Measurements from ENCODE around the gene OR4C45. TPM values are rescaled to one million over a fixed set of nuclear protein-coding genes. Genes with fewer than 3 reads are reported as not detected.

Gene OR4C45
- total and polyA plus RNA-seq, 2 donors (not counting 1 experiment from before 2014, with no cell fraction given) = not detected

- TF ChIP-seq EZH2 (IDR thresholded peaks at IDR 0.05; ENCODE audit: low read length, missing control alignments) (no peak), CTCF (conservative IDR thresholded peaks at IDR 0.05 in 1 of 2, IDR thresholded peaks at IDR 0.05 in 1 of 2; ENCODE audit: low read depth in 1 of 2, low read length in 2 of 2) (no peak)
- no peak for DNase-seq (ENCODE audit: low read depth in 2 of 2)
- no peak overlapping the region for H3K27ac ChIP-seq (ENCODE audit: insufficient read depth, low read length)
- no peak overlapping the region for H3K4me3 ChIP-seq (replicated peaks in 1 of 4; ENCODE audit: control extremely low read depth in 1 of 4, insufficient read depth in 1 of 4, low read depth in 3 of 4, low read length in 4 of 4)
- H3K36me3 ChIP-seq (ENCODE audit: control insufficient read depth, insufficient read depth, low read length) = no peaks in the 10 kb centered on the region
- H3K9me3 ChIP-seq (ENCODE audit: control insufficient read depth, insufficient read depth, low read depth, low read length) = no peaks in the 10 kb centered on the region
- no peaks in the 10 kb centered on the region for H4K20me1 ChIP-seq (ENCODE audit: control insufficient read depth, extremely low read depth, insufficient read depth, low read length)
- no peaks in the 10 kb centered on the region for H3K27me3 ChIP-seq (ENCODE audit: control insufficient read depth, insufficient read depth, low read length)
- H3K4me1 ChIP-seq (ENCODE audit: control insufficient read depth, extremely low read depth, insufficient read depth, low read length) = no peaks in the 10 kb centered on the region
- H3K9ac ChIP-seq (ENCODE audit: insufficient read depth, low read length) = no peak overlapping the region
- H3K4me2 ChIP-seq (ENCODE audit: extremely low read depth, insufficient read depth, low read length) = no peak overlapping the region
- no peaks in the 10 kb centered on the region for H3K79me2 ChIP-seq (ENCODE audit: control insufficient read depth, insufficient read depth, low read length)
- no peak overlapping the region for H2AFZ ChIP-seq (ENCODE audit: low read length)
These were observed 47.6 kb downstream of the OR4C45 start for GRCh38 chr11:50080256-50080655.

Other genes starting within 250 kb of the OR4C45 start
- not detected in 2 replicates for gene OR4C13, start 80.5 kb upstream of the OR4C45 start, total RNA-seq
- not detected in 2 replicates for gene OR4C13, start 80.5 kb upstream of the OR4C45 start, polyA plus RNA-seq
- not detected in 2 replicates for gene OR4C12, start 50.3 kb upstream of the OR4C45 start, total RNA-seq
- gene OR4C12, start 50.3 kb upstream of the OR4C45 start, polyA plus RNA-seq = not detected in 2 replicates